GM12878 (cell line): ENCODE results near the gene CLASP1. TPM values are rescaled to one million over a fixed set of nuclear protein-coding genes. Genes with fewer than 3 reads are reported as not detected.

ENCODE experiments used
- ASH2L ChIP-seq: fragments of 300-600, 200-600 bp; sonication (generic); IDR thresholded peaks from 2 replicates; pipeline ENCODE4 v1.6.1; 2017; ENCODE audit warnings: low read depth, mild to moderate bottlenecking, borderline replicate concordance
- ATF7 ChIP-seq: fragments of 450-650 bp; IDR thresholded peaks from 2 replicates; pipeline ENCODE4 v1.6.1; 2016; ENCODE audit warnings: low read depth, mild to moderate bottlenecking
- CREB1 ChIP-seq: IDR thresholded peaks from 2 replicates; pipeline ENCODE4 v1.6.1; 2012; ENCODE audit warnings: low read depth, mild to moderate bottlenecking, inconsistent platforms
- E2F8 ChIP-seq: fragments of 450-650 bp; IDR thresholded peaks from 2 replicates; pipeline ENCODE4 v1.6.1; 2018; ENCODE audit warnings: mild to moderate bottlenecking, low read depth, moderate library complexity; ENCODE audit not compliant: partially characterized antibody
- EED ChIP-seq: sonication (generic); IDR thresholded peaks from 2 replicates; pipeline ENCODE4 v1.6.1; 2016; ENCODE audit warnings: antibody characterized with exemption, low read depth
- EP300 ChIP-seq, 2 experiments: fragments of 150-350 bp in 1 of 2; IDR thresholded peaks; 2 replicates each; pipeline ENCODE4 v1.6.1; 2011 to 2012; ENCODE audit warnings: low read depth in 2 of 2, low read length in 2 of 2, borderline replicate concordance in 1 of 2, improper control_type of control experiment in 1 of 2, inconsistent platforms in 1 of 2; ENCODE audit not compliant: control insufficient read depth in 1 of 2
- MEF2A ChIP-seq: IDR thresholded peaks from 2 replicates; pipeline ENCODE4 v1.6.1; 2011; ENCODE audit warnings: low read depth, mild to moderate bottlenecking, low read length, moderate library complexity; ENCODE audit not compliant: insufficient read depth
- MYB ChIP-seq: fragments of 150-350 bp; IDR thresholded peaks from 2 replicates; pipeline ENCODE4 v1.6.1; 2014; ENCODE audit warnings: mild to moderate bottlenecking, low read depth, low read length, borderline replicate concordance
- NFYA ChIP-seq: IDR thresholded peaks from 2 replicates; pipeline ENCODE4 v1.6.1; 2011; ENCODE audit warnings: low read depth, mild to moderate bottlenecking, low read length, improper control_type of control experiment, borderline replicate concordance
- POU2F2 ChIP-seq: IDR thresholded peaks from 3 replicates; pipeline ENCODE4 v1.6.1; 2011; ENCODE audit warnings: low read depth, mild to moderate bottlenecking, low read length, borderline replicate concordance
- RELB ChIP-seq: fragments of 450-650 bp; IDR thresholded peaks from 2 replicates; pipeline ENCODE4 v1.6.1; 2017; ENCODE audit warnings: low read depth, mild to moderate bottlenecking, moderate library complexity
- SMAD1 ChIP-seq: fragments of 450-650 bp; IDR thresholded peaks from 2 replicates; pipeline ENCODE4 v1.6.1; 2018; ENCODE audit warnings: mild to moderate bottlenecking, low read depth; ENCODE audit not compliant: partially characterized antibody
- SMAD5 ChIP-seq: IDR thresholded peaks from 2 replicates; pipeline ENCODE4 v1.6.1; 2016; ENCODE audit warnings: antibody characterized with exemption, low read depth
- SMC3 ChIP-seq: IDR thresholded peaks from 2 replicates; pipeline ENCODE4 v1.6.1; 2011; ENCODE audit warnings: low read length, improper control_type of control experiment, borderline replicate concordance
- SPI1 ChIP-seq: IDR thresholded peaks from 2 replicates; pipeline ENCODE4 v1.6.1; 2011; ENCODE audit warnings: low read depth, mild to moderate bottlenecking, low read length, moderate library complexity, borderline replicate concordance; ENCODE audit not compliant: insufficient read depth
- TCF3 ChIP-seq: IDR thresholded peaks from 2 replicates; pipeline ENCODE4 v1.6.1; 2012; ENCODE audit warnings: low read depth, mild to moderate bottlenecking, low read length, borderline replicate concordance; ENCODE audit not compliant: insufficient read depth
- TCF7 ChIP-seq: IDR thresholded peaks from 2 replicates; pipeline ENCODE4 v1.6.1; 2014; ENCODE audit warnings: antibody characterized with exemption, borderline replicate concordance
- ZBTB11 ChIP-seq: fragments of 450-650 bp; formaldehyde crosslinking; IDR thresholded peaks from 2 replicates; pipeline ENCODE4 v1.5.0; 2022; ENCODE audit warnings: mild to moderate bottlenecking, missing genetic modification characterization
- ZNF217 ChIP-seq: fragments of 450-650 bp; IDR thresholded peaks from 2 replicates; pipeline ENCODE4 v1.6.1; 2017; ENCODE audit warnings: antibody characterized with exemption, mild to moderate bottlenecking
- polyA plus RNA-seq, 11 experiments: library from polyadenylated mRNA; depleted of rRNA in 4 of 11; unstranded in 6 of 11; stranded (reverse) in 5 of 11; fragments of >200 nt; fragmentation: Nextera tagmentation in 4 of 11; fragmentation: Illumina TruSeq in 1 of 11; extraction: Ambion mirVana in 4 of 11; extraction: Trizol in 1 of 11; gene quantifications; 1 replicate in 1 of 11; 2 replicates in 10 of 11; pipeline versions ENCODE4 v1.2.1 to v1.2.3, GENCODE V29; 2011 to 2016; ENCODE audit warnings: inconsistent platforms in 2 of 11, missing spikeins in 2 of 11, low read depth in 1 of 11
- total RNA-seq, 4 experiments: library from RNA; depleted of rRNA in 3 of 4; stranded (reverse); fragments of >200 nt in 3 of 4; fragmentation: Illumina TruSeq in 1 of 4; extraction: Trizol in 1 of 4; gene quantifications; 2 replicates each; pipeline versions ENCODE4 v1.2.1 to v1.2.3, GENCODE V29; 2013 to 2021
- TF ChIP-seq, protein P1 (sequence below): fragments of 450-650 bp; IDR thresholded peaks from 2 replicates; pipeline ENCODE4 v1.6.1; 2016; ENCODE audit warnings: mild to moderate bottlenecking

Gene CLASP1
- total and polyA plus RNA-seq, 10 of the 15 experiments (the other 5 are each of a cell fraction or from before 2014, with no cell fraction given): 1.4 to 62.4 (median 32.9) TPM

GRCh38 chr2:121372721-121373353, 276.4 kb downstream of the CLASP1 start (continued):
- TF ChIP-seq MYB: no peak
- peak; percentile 82 for TF ChIP-seq RELB
- no peak for TF ChIP-seq EED
- TF ChIP-seq SMAD5: no peak
- TF ChIP-seq ZBTB11 (CRISPR knock-in tag): no peak
- TF ChIP-seq NFYA: no peak
- TF ChIP-seq TCF7: no peak
- no peak for TF ChIP-seq SMAD1
- no peak for TF ChIP-seq POU2F2
- TF ChIP-seq, protein P1, sequence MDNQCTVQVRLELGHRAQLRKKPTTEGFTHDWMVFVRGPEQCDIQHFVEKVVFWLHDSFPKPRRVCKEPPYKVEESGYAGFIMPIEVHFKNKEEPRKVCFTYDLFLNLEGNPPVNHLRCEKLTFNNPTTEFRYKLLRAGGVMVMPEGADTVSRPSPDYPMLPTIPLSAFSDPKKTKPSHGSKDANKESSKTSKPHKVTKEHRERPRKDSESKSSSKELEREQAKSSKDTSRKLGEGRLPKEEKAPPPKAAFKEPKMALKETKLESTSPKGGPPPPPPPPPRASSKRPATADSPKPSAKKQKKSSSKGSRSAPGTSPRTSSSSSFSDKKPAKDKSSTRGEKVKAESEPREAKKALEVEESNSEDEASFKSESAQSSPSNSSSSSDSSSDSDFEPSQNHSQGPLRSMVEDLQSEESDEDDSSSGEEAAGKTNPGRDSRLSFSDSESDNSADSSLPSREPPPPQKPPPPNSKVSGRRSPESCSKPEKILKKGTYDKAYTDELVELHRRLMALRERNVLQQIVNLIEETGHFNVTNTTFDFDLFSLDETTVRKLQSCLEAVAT: no peak
- no peak for TF ChIP-seq EP300 (IDR thresholded peaks at IDR 0.05; ENCODE audit: borderline replicate concordance in 1 of 2, control insufficient read depth in 1 of 2, low read depth in 2 of 2, low read length in 2 of 2)
- no peak for TF ChIP-seq MEF2A
- TF ChIP-seq ZNF217: no peak
- no peak for TF ChIP-seq SMC3
- TF ChIP-seq CREB1: no peak
- TF ChIP-seq E2F8: no peak
- TF ChIP-seq ASH2L: no peak
- TF ChIP-seq SPI1: peak; percentile 64; the same call in 1 of the 2 replicates
- TF ChIP-seq TCF3: no peak
- peak; percentile 74 for TF ChIP-seq ATF7
